GM18867 (cell line): ENCODE data around the gene DUS2.

Source experiments
- ATAC-seq: cut with Tn5 transposase; IDR thresholded peaks from one replicate; pipeline ENCODE4 v1.9.1; 2021; ENCODE audit warnings: mild to moderate bottlenecking, moderate library complexity; ENCODE audit not compliant: unreplicated experiment

Gene DUS2

GRCh38 chr16:68040506-68041288 lies 17.6 kb downstream of the DUS2 start:
- ATAC-seq: peak; percentile 81

DNA sequence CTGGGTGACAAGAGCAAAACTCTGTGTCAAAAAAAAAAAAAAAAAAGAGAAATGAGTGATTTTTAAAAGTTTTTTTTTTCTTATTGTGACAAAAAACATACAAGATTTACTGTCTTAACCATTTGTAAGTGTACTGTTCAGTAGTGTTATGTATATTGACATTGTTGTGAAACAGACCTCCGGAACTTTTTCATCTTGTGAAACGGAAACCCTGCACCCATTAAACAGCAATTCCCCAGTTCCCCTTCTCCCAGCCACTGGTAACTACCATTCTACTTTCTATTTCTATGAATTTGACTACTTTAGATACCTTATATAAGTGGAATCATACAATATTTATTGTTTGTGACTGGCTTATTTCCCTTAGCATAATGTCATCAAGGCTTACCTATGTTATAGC lies 18.7 kb downstream of the DUS2 start:
- ATAC-seq: no peak

DNA sequence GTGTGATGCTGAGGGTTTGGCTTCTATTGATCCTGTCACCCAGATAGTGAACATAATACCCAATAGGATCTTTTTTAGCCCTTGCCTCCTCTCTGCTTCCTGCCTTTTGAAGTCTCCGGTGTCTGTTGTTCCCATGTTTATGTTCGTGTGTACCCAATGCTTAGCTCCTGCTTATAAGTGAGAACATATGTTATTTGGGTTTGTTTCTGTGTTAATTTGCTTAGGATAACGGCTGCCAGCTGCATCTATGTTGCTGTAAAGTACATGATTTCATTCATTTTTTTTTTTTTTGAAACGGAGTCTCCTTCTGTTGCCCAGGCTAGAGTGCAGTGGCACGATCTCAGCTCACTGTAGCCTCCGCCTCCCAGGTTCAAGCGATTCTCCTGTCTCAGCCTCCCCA lies 23.0 kb downstream of the DUS2 start:
- no peak for ATAC-seq

DNA sequence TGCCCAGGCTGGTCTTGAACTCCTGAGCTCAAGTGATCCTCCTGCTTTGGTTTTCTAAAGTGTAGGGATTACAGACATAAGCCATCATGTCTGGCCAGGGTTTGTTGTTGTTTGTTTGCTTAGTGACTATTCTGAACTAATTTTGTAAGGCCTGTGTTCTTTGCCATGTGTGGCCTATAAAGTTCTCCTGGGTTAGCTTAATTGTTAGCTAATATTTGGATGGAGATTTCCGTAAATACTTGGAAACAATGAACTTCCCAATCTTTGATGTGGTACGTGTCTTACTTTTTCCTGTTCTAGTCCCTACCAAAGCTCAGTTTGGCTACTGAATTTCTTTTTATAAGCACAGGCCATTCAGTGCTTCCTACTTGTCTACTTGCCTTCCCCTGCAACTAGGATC lies 24.9 kb downstream of the DUS2 start:
- ATAC-seq: no peak

- ATAC-seq: no peak
Observed at GRCh38 chr16:68049449-68049848, 26.4 kb downstream of the DUS2 start.

DNA sequence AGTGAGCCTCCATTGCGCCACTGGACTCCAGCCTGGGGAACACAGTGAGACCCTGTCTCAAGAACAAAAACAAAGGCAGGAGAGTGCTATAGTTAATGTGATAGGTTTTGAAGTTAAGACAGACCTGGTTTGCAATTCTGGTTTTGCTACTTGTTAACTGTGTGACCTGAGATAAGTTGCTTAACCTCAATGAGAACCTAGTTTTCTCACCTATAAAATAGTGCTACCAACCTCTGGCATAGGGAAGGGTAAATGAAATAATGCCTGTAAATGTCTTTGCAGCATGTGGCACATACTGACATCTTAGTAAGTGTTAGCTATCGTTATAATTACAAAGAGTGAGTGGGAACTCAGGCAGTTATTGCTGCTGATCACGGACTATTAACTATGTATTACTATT lies 32.3 kb downstream of the DUS2 start:
- no peak for ATAC-seq

GRCh38 chr16:68059804-68060203 lies 36.7 kb downstream of the DUS2 start:
- no peak for ATAC-seq

DNA sequence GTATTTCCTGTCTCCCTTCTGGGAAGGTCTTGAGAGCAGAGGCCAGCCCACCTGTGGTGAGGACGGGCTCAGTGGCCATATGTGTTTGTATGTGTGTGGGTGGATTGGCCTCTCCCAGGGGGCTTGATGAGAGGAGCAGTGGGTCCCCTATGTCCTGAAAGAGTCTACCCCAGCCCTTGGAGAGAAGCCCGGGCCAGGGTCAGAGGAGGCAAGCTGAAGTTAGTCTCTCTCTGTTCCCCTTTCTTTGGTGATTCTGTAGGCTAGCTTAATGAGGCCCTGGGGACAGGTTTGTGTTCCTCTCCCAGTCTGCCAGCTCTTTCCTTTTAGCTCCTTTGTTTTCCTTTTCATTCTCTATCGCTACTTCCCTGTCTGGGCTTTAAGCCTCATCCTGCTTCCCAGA lies 38.3 kb downstream of the DUS2 start:
- ATAC-seq: no peak

DNA sequence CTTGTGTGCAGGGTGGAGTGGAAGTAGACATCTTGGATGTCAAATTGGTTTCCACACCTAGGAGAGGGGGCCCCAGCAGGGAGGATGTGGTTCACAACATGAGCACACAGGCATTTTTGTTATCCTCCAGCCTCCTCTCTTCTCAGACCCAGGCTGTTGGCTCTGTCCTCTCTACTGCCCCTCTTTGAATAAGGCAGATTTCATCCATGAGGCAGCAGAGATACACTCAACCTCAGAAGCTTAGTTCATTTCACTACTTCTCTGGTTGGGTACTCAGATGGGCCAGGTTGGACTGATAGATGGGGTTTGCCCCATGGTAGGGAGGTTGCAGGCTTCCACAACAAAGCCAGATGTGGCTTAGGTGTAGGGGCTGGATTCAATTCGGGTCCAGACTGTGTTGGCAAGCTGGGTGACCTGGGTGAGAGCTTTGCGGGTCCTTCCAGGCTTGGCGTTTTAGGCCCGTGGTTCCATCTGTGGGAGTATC lies 39.9 kb downstream of the DUS2 start:
- ATAC-seq: no peak

- no peak for ATAC-seq
Observed at GRCh38 chr16:68064791-68065365, 41.8 kb downstream of the DUS2 start.

DNA sequence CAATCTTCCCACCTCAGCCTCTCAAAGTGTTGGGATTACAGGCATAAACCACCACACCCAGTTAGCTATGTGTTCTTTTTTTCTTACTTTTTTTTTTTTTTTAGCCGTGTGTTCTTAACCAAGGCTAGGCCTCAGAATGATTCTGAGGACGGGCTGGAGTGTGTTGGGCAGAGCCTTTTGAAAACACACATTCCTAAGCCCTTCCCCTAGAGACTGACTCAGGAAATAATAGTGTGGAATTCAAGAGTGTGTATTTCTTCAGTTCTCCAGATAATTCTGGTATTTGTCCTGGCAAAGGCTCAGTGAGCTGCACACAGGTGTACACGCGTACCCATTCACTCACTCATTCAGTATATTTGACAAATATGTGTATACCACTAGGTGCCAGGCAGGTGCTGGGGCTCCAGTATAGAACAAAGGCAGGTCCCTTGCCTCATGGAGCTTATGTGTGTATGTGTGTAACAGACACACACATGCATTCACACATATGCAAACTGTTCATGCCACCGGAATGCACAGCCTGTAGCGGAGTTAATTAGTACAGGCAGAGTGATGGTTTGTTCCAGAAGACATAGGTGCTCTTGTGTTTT lies 42.7 kb downstream of the DUS2 start:
- no peak for ATAC-seq

- ATAC-seq: no peak
Observed at GRCh38 chr16:68066763-68067162, 43.7 kb downstream of the DUS2 start.

DNA sequence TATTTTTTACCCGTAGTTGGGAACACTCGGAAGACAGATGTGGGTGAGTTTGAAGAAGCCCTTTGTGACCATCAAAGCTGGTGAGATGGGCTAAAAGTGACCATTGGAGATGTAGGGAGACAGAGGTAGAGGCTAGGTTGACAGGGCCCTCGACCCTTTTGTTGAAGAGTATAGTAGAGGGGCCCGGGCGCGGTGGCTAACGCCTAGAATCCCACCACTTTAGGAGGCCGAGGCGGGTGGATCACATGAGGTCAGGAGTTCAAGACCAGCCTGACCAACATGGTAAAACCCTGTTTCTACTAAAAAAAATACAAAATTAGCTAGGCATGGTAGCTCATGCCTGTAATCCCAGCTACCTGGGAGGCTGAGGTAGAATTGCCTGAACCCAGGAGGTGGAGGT lies 45.8 kb downstream of the DUS2 start:
- ATAC-seq: no peak

- no peak for ATAC-seq
Observed at GRCh38 chr16:68069511-68070248, 46.6 kb downstream of the DUS2 start.

DNA sequence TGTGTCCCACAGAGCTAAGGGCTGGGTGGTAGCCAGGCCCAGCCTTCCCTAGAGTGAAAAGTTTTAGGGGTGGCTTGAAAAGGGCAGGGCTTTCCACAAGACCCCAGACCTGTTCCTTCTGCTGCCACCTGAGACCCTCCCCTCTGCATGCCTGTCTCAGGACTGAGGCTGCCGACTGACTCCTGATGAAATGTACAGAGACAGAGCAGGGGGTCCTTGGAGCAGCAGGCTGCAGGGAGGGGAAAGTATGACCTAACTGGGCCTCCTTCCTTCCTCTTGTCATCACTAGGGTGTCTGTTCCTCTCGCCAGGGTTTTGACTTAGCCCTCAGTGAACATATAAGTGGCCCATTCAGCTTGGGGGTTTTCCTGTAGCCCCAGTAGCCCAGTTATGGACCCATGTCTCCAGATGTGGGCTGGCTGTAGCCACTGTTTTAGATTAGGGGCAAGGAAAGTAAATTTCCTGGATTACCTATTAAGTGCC lies 47.2 kb downstream of the DUS2 start:
- ATAC-seq: no peak

- ATAC-seq: no peak
Observed at GRCh38 chr16:68070806-68071517, 47.9 kb downstream of the DUS2 start.

GRCh38 chr16:68071518-68071901 lies 48.4 kb downstream of the DUS2 start:
- ATAC-seq: no peak

- ATAC-seq: no peak
Observed at GRCh38 chr16:68072038-68072695, 49.1 kb downstream of the DUS2 start.

DNA sequence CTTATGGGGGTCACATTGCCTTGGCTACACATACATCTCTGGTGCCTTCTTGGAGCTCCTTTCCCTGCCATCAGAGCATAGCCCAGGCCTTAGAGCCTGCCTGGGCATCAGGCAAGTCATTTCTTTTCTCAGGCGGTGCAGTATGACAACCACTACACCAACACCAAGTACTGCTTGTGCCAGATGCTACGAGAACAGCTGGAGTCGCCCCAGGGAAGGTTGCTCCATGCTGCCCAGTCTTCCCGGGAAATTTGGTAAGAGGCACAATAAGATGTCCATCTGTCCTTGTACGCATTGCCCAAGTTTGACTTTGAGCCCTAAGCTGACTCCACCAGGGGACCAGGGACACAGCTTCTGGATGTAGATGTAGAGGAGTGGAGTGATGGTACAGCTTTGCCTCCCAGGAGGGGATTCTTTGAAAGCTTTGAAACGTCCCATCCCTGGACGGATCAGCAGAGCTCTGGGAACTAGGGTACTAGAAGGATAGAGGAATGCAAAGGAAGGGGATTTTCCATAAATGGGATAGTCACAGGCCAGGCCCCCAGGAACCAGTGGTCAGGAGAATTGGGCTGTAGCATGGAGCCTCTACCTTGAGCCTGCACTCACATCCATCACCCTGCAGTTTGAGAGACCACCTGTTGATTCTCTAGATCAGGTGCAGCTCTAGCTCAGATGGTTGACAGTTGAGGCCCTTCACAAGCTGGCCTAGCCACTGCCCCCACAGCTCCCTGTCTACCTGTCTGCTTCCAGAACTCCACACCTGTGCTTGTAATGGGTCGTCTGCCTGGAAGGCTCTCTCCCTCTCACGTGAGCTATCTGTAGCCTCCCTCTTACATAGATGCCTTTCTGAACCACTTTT lies 51.0 kb downstream of the DUS2 start:
- no peak for ATAC-seq
